SKM-1 treated with dmso at 0.1 percent for 144 hours (cell line): ENCODE results near the gene PANK4.

Experiments used
- DNase-seq: peaks from one replicate; lab custom pipeline; 2025; ENCODE audit not compliant: unreplicated experiment; lab: John Stamatoyannopoulos, UW

PANK4 gene

DNA sequence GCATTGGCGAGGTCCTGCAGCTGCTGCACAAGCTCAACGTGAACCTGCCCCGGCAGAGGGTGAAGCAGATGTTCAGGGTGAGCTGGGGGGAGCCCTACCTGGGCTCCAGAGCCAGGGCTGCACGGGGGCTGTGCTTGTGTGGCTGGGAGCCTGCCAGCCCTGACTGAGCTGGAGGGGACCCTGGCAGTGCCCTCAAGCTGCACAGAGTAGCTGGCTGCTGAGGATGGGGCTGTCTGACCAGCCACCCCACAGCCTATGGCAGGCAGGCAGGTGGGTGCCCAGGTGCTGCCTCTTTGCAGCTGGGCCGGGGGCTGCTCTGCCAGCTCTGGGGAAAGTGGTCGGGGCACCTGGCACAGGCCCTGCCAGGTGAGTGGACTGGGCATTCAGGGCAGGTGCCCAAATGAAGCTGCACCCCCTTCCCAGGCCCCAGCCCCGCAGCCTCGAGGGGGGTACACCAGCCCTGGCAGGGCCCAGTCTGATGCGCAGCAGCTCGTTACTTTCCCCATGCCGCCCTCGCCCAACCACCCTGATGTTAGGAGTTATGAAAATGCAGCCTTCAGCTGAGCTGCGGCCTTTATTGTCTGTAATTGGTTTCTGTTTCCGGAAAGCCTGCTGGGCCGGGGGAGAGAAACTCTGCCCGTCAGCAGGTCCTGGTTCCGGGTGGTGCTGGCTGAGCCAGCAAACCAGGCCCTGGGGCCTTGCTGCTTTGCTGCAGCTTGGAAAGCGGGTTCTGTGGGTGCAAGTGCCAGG is 46.0 kb downstream of the PANK4 start:
- no peak for DNase-seq

DNA sequence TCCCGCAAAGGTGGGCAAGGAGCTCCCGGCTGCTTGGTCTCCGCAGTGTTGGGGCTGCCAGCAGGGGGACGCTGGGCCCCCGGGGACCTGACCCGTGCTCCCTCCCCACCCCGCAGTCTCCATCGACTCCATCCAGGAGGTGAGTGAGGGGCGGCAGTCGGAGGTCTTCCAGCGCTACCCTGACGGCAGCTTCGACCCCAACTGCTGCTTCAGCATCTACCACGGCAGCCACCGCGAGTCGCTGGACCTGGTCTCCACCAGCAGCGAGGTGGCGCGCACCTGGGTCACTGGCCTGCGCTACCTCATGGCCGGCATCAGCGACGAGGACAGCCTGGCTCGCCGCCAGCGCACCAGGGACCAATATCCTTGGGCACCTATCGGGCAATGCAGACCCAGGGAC is 46.8 kb downstream of the PANK4 start:
- DNase-seq, result no peak

- DNase-seq, result no peak
Observed at GRCh38 chr1:2479186-2479585, 47.2 kb downstream of the PANK4 start.

GRCh38 chr1:2477791-2478499 is 48.5 kb downstream of the PANK4 start:
- no peak for DNase-seq

GRCh38 chr1:2477309-2477708 is 49.1 kb downstream of the PANK4 start:
- no peak for DNase-seq

DNA sequence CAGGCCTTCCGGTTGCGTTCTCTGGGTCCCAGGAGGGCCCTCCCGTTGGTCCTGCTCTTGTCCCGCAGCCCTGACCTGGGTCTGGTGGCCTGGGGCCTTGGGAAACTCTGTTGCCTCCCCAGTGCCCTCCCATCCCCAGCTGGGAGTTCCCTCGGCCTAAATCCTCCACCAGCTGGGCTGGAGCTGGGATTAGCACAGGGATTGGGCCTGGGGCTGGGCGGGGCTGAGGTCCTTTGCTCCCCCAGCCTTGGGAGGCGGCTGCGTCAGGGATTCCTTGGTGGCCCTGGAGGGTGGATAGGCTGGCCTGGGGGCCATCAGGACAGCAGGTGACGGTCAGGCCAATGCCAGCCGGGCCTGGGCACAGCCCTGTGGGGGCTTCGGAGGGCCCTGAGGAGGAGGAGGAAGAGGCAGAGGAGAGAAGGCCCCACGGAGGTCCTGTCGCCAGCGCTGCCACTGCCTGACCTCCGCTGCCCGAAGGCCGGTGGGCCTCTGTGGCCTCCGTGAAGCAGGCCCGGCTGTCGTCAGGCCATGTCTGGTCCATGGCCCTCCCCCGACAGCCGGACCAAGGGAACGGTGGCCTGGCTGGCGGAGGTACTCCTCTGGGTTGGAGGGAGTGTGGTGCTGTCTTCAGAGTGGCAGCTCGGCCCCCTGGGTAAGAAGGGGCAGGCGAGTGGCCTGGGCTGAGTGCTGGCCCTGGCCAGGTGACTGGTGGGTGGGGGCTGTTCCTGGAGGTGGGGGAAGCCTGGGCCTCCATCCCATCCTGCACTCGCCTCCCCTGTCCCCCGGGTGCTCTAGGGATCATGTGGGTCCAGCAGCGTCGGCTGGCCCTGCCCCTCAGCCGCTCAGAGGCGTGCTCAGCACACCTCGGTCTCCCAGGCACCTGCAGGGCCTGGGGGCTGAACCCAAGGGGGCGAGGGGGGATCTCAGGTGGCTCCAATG is 50.1 kb downstream of the PANK4 start, which contains the start of gene PLCH2:
Gene PLCH2 (plus strand): TSS at position 229 of the 939 bp plus-strand sequence. CDS start 300 bp downstream, at position 529.
- no peak for DNase-seq

DNA sequence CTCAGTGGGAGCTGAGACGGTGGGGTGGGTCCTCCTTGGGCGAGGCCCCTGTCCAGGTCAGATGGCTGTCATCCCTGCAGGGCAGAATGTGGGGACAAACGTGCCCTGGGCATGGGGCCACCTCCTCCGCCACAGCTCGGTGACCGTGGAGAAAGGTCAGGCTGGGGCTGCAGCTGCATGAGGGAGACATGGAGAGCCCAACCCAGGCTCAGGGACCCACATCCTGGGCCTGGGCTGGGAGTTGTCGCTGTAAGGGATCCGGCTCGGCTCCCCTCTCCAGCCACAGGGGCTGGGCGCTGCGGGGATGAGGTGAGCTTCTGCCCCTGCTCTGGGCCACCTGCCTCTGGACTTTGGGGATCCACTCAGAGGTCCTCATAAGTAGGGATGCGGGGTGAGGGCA is 50.8 kb downstream of the PANK4 start:
- no peak for DNase-seq

GRCh38 chr1:2474933-2475371 is 51.4 kb downstream of the PANK4 start:
- DNase-seq, result no peak

DNA sequence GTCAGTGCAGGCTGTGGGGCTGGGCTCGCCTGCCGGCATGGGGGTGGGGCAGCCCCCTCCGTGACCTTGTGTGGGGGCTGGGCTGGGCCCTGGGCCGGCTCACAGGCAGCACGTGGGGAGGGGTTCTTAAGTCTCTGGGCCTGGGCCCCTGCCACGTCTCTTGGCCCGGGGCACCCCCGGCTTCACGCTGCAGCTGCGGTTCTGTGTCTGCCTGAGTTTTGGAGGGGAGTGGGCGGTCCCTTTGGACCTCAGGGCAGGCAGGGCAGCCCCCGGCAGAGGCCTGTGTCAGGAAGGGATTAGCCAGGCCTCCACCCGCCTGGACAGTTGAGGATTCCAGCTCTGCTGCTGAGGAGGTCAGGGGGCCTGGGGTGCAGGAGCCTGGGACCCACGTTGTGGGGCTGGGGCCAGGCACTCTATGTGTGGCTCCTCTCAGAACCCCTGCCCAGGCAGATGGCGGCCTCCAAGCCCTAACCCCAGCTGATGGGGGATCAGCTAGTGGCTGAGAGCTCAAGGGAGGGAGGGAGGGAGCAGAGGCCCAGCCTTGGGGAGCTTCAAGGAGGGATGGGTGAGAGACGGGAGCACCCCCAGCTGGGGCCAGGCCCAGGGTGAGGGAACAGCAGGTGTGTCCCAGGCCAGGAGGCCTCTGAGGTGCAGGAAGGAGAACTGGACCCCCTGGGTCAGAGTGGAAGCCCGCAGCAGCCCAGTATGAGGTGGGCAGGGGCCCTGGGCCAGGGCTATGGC is 52.1 kb downstream of the PANK4 start:
- no peak for DNase-seq

GRCh38 chr1:2473198-2473597 is 53.2 kb downstream of the PANK4 start:
- no peak for DNase-seq

GRCh38 chr1:2472561-2473177 is 53.7 kb downstream of the PANK4 start:
- no peak for DNase-seq

- DNase-seq, result no peak
Observed at GRCh38 chr1:2472109-2472508, 54.3 kb downstream of the PANK4 start.

DNA sequence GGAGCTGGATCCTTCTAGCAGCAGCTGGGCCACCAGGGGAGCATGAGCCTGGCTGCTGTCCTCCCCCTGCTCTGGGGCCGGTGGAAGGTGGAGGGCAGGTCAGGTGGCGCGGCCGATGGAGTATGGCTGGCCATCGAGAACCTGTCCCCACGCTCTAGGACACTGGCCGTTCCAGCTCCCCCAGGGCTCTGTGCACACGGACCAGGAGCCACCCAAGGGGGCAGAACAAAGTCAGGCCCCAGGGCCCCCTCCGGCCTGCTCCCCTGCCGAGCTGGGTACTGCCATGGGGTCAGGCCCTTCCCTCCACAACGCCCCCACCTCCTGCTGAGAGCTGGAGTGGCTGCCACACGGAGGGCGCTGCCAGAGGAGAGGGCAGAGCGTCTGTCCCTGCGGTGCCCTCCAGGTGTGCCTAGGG is 54.8 kb downstream of the PANK4 start:
- DNase-seq, result no peak

GRCh38 chr1:2471159-2471471 is 55.3 kb downstream of the PANK4 start:
- no peak for DNase-seq

- DNase-seq, result no peak
Observed at GRCh38 chr1:2470290-2471158, 55.9 kb downstream of the PANK4 start.

GRCh38 chr1:2469103-2469940 is 57.1 kb downstream of the PANK4 start:
- DNase-seq, result no peak

DNA sequence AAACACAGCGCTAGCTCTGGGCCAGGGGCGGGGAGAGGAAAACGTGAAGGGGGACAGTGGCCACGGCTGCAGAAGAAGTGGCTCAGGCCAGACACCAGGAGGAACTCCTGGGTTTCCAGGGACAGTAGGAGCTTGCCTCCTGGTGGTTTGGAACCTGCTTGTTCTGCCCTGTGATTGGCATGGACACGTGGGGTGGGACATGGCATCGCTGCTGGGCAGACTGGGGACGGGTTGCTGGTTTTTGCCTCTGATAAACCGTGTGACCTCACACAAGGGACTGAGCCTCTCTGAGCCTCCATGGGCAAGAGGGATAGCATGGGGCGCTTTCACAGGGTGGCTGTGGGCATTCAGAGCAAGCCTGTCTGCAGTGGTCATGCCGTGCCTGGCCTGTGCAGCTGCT is 57.9 kb downstream of the PANK4 start:
- no peak for DNase-seq

GRCh38 chr1:2468041-2468472 is 58.3 kb downstream of the PANK4 start:
- no peak for DNase-seq
